Choroid plexus epithelial cell (primary cell): Measurements from ENCODE around the gene ITPR1.

Experiments used
- DNase-seq: peaks from one replicate; pipeline ENCODE4 v3.0.0-alpha.2; 2010; ENCODE audit warnings: low read depth
- H3K4me3 ChIP-seq: 2 replicates; pipeline ENCODE4 v1.5.1; 2011; ENCODE audit warnings: low read depth, mild to moderate bottlenecking, control low read depth, low read length, moderate library complexity
- CTCF ChIP-seq: conservative IDR thresholded peaks from 2 replicates; pipeline ENCODE4 v1.5.1; 2011; ENCODE audit warnings: low read depth, mild to moderate bottlenecking, control low read depth, inconsistent platforms, low read length, moderate library complexity

The ITPR1 gene

DNA sequence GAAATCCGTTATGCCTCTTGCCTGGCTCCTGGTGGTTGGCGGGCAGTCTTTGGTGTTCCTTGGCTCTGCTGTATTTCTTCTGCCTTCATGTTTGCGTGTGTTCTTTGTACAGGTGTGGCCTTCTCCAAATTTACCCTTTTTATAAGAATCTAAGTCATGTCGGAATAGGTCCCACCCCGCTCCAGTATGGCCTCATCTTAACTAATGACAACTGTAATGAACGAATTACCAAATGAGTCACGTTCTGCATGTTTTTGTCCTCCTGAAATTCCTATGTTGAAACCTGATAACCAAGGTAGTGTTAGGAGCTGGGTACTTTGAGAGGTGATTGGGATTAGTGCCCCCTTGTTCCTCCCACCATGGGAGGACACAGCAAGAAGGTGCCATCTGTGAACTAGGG lies 71.1 kb downstream of the ITPR1 start:
- TF ChIP-seq CTCF: no peak
- no peak overlapping the region for H3K4me3 ChIP-seq

GRCh38 chr3:4564928-4565586 lies 71.9 kb downstream of the ITPR1 start:
- no peak overlapping the region for H3K4me3 ChIP-seq
- no peak for TF ChIP-seq CTCF
- no peak for DNase-seq

More for the DNA sequence above, 71.1 kb downstream of the ITPR1 start:
- no peak for DNase-seq

GRCh38 chr3:4565809-4566501 lies 72.8 kb downstream of the ITPR1 start:
- no peak overlapping the region for H3K4me3 ChIP-seq
- TF ChIP-seq CTCF: no peak
- DNase-seq: no peak

GRCh38 chr3:4568841-4569240 lies 75.7 kb downstream of the ITPR1 start:
- DNase-seq: no peak
- H3K4me3 ChIP-seq: no peak overlapping the region
- no peak for TF ChIP-seq CTCF

- no peak for TF ChIP-seq CTCF
- H3K4me3 ChIP-seq: no peak overlapping the region
- no peak for DNase-seq
Observed at GRCh38 chr3:4570840-4571621, 77.9 kb downstream of the ITPR1 start.

DNA sequence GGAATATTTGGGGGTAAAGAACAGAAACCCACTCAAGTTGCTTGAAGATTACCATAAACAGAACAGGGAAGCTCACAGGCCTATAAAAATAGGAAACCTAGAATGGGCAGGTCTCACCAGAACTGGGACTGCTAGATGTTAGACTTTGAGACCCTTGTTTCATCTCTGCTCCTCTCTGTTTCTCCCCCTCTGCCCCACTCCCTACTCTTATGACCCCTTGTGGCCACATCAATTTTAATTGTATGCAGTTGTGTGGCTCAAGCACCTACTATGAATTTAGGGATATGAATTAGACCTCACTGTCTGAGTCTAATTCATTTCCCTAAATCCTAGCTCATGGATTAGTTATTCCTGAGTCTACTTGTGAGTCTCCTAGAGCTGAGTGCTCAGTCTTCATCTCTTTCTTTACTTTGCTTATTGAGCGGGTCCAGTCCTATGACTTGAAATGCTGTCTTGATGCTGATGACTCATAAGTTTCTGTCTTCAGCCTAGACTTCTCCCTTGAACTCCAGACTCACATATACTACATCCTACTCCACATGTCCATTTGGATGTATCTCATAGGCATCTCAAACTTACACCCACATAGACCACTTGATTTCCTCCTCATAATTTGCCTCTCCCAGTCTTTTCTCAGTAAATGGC lies 78.7 kb downstream of the ITPR1 start:
- peak; percentile 8 for DNase-seq
- H3K4me3 ChIP-seq: no peak overlapping the region
- TF ChIP-seq CTCF: peak; percentile 17
